Astrocyte (in vitro differentiated cells and primary cell): ENCODE measurements around the gene C1QA. TPM values are rescaled to one million over a fixed set of nuclear protein-coding genes. Genes with fewer than 3 reads are reported as not detected.

Experiments
- DNase-seq: peaks from one replicate; pipeline ENCODE4 v3.0.0-alpha.2; 2010; ENCODE audit warnings: low read depth
- FAIRE-seq: peaks from 2 replicates; lab custom pipeline; 2011; peaks lifted over from hg19 to GRCh38; lab: Jason Lieb, UNC
- H2AFZ ChIP-seq: 2 replicates; pipeline ENCODE4 v1.6.0; 2012; ENCODE audit warnings: low read depth, low read length, inconsistent platforms
- H3K27ac ChIP-seq: 2 replicates; pipeline ENCODE4 v1.5.1; 2011; ENCODE audit warnings: low read depth, low read length, inconsistent platforms
- H3K27me3 ChIP-seq: 2 replicates; pipeline ENCODE4 v1.6.0; 2011; ENCODE audit warnings: low read length, inconsistent platforms; ENCODE audit not compliant: insufficient read depth
- H3K36me3 ChIP-seq: 2 replicates; pipeline ENCODE4 v1.5.1; 2011; ENCODE audit warnings: low read length, inconsistent platforms; ENCODE audit not compliant: insufficient read depth
- H3K4me1 ChIP-seq: 2 replicates; pipeline ENCODE4 v1.5.1; 2011; ENCODE audit warnings: low read length, inconsistent platforms; ENCODE audit not compliant: insufficient read depth
- H3K4me2 ChIP-seq: 2 replicates; pipeline ENCODE4 v1.6.0; 2012; ENCODE audit warnings: low read length, inconsistent platforms
- H3K4me3 ChIP-seq: 2 replicates; pipeline ENCODE4 v1.5.1; 2011; ENCODE audit warnings: low read depth, mild to moderate bottlenecking, low read length, inconsistent platforms; ENCODE audit not compliant: insufficient read depth
- H3K79me2 ChIP-seq: 2 replicates; pipeline ENCODE4 v1.6.0; 2012; ENCODE audit warnings: mild to moderate bottlenecking, low read length, inconsistent platforms; ENCODE audit not compliant: insufficient read depth
- H3K9ac ChIP-seq: 2 replicates; pipeline ENCODE4 v1.6.0; 2012; ENCODE audit warnings: mild to moderate bottlenecking, low read length, inconsistent platforms
- H3K9me3 ChIP-seq: 2 replicates; pipeline ENCODE4 v1.5.1; 2012; ENCODE audit warnings: low read depth, mild to moderate bottlenecking, low read length, inconsistent platforms; ENCODE audit not compliant: insufficient read depth
- H4K20me1 ChIP-seq: 2 replicates; pipeline ENCODE4 v1.6.0; 2012; ENCODE audit warnings: low read length, inconsistent platforms; ENCODE audit not compliant: insufficient read depth
- H3K27ac Mint-ChIP-seq: one replicate; pipeline ENCODE4 v1.8.0; 2021; ENCODE audit warnings: mild to moderate bottlenecking, mixed read lengths; ENCODE audit not compliant: unreplicated experiment
- H3K27me3 Mint-ChIP-seq: one replicate; pipeline ENCODE4 v1.8.0; 2021; ENCODE audit warnings: low read depth, mixed read lengths; ENCODE audit not compliant: unreplicated experiment
- H3K36me3 Mint-ChIP-seq: one replicate; pipeline ENCODE4 v1.8.0; 2021; ENCODE audit warnings: low read depth, mixed read lengths; ENCODE audit not compliant: unreplicated experiment
- H3K4me1 Mint-ChIP-seq: one replicate; pipeline ENCODE4 v1.8.0; 2021; ENCODE audit warnings: low read depth, mixed read lengths; ENCODE audit not compliant: unreplicated experiment
- H3K4me3 Mint-ChIP-seq: one replicate; pipeline ENCODE4 v1.8.0; 2021; ENCODE audit warnings: mild to moderate bottlenecking, moderate library complexity, mixed read lengths; ENCODE audit not compliant: unreplicated experiment
- H3K9me3 Mint-ChIP-seq: one replicate; pipeline ENCODE4 v1.8.0; 2021; ENCODE audit warnings: mild to moderate bottlenecking, mixed read lengths; ENCODE audit not compliant: unreplicated experiment
- CTCF ChIP-seq: IDR thresholded peaks from 2 replicates; pipeline ENCODE4 v1.5.1; 2011; ENCODE audit warnings: low read depth, mild to moderate bottlenecking, inconsistent platforms, low read length, moderate library complexity; ENCODE audit not compliant: insufficient read depth
- EZH2 ChIP-seq: IDR thresholded peaks from 2 replicates; pipeline ENCODE4 v1.6.1; 2012; ENCODE audit warnings: mild to moderate bottlenecking, low read length, inconsistent platforms; ENCODE audit not compliant: insufficient read depth
- total RNA-seq: library from RNA; stranded (reverse); gene quantifications from 2 replicates; pipeline ENCODE4 v1.2.1, GENCODE V29; 2021

The C1QA gene
- total RNA-seq, 1 donor from 2014 or later, result not detected

- DNase-seq (no peak), FAIRE-seq (no peak)
- H2AFZ ChIP-seq, result no peak overlapping the region
- H3K4me2 ChIP-seq, result no peak overlapping the region
- no peak for TF ChIP-seq CTCF
- Mint-ChIP-seq H3K27ac (no peak overlapping the region), H3K27me3 (peaks cover 76% of the 10 kb centered on the region), H3K4me3 (no peak overlapping the region), H3K4me1 (no peaks in the 10 kb centered on the region), H3K9me3 (peaks cover 2% of the 10 kb centered on the region), H3K36me3 (no peaks in the 10 kb centered on the region)
- no peak overlapping the region for H3K27ac ChIP-seq
- H3K27me3 ChIP-seq, result peaks cover 57% of the 10 kb centered on the region
- no peak overlapping the region for H3K9ac ChIP-seq
- H3K4me3 ChIP-seq, result no peak overlapping the region
- no peaks in the 10 kb centered on the region for H3K36me3 ChIP-seq
- no peaks in the 10 kb centered on the region for H4K20me1 ChIP-seq
- no peaks in the 10 kb centered on the region for H3K79me2 ChIP-seq
- no peaks in the 10 kb centered on the region for H3K9me3 ChIP-seq
- H3K4me1 ChIP-seq, result no peaks in the 10 kb centered on the region
Measured at GRCh38 chr1:22615886-22616285, 20.5 kb upstream of the C1QA start.

DNA sequence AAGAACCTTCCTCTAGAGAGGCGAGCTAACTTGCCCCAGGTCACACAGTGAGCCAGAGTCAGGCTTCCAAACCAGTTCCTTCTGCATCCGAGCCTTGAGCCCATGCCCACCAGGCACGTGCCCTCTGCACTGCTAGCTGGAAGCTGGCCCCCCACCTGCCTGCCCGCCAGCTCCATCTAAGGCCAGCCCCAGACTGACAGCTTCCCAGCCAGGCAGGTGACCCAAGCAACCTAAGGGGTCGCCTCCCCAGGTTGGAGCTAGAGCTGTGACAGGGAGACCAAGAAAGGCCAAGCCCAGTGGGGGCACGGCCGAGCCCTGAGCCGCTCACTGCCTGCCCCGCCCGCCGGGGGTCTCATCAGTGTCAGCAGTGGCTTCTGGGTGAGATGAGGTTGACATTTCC, 19.9 kb upstream of the C1QA start:
- no peak for TF ChIP-seq EZH2
- no peak for TF ChIP-seq CTCF
- Mint-ChIP-seq H3K4me1 (no peaks in the 10 kb centered on the region), H3K27me3 (peaks cover 78% of the 10 kb centered on the region), H3K9me3 (peaks cover 2% of the 10 kb centered on the region), H3K4me3 (no peak overlapping the region), H3K27ac (no peak overlapping the region), H3K36me3 (no peaks in the 10 kb centered on the region)
- Histone ChIP-seq H3K36me3 (no peaks in the 10 kb centered on the region), H3K4me3 (no peak overlapping the region), H3K27me3 (peaks cover 57% of the 10 kb centered on the region), H2AFZ (no peak overlapping the region), H4K20me1 (no peaks in the 10 kb centered on the region), H3K79me2 (no peaks in the 10 kb centered on the region), H3K9ac (no peak overlapping the region), H3K27ac (no peak overlapping the region), H3K9me3 (no peaks in the 10 kb centered on the region), H3K4me2 (no peak overlapping the region), H3K4me1 (no peaks in the 10 kb centered on the region)
- FAIRE-seq (no peak), DNase-seq (no peak)

DNA sequence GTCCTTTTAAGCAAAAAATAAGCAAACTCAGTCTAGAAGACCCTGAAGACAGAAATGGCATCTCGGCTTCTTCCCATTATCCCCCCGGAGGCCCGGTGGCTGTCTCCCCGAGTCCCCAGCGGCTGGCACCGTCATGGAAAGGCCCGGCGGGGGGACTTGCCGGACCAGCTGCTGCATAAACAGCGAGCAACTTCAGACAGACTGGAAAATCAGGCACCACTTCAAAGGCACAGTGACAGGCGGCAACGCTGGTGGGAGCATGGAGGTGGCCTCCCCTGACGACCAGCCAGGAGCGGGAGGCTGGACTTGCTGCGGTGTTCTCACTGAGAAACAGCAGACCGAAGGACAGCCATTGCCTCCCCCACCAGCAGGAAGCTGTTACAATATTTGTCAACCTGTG, 18.4 kb upstream of the C1QA start:
- DNase-seq, result no peak
- no peak overlapping the region for H3K27ac Mint-ChIP-seq
- Histone ChIP-seq H3K9ac (no peak overlapping the region), H3K79me2 (no peaks in the 10 kb centered on the region), H2AFZ (no peak overlapping the region), H3K4me3 (no peak overlapping the region), H3K9me3 (no peaks in the 10 kb centered on the region), H3K4me2 (no peak overlapping the region), H3K36me3 (no peaks in the 10 kb centered on the region), H4K20me1 (no peaks in the 10 kb centered on the region), H3K27me3 (peaks cover 63% of the 10 kb centered on the region), H3K4me1 (no peaks in the 10 kb centered on the region), H3K27ac (no peak overlapping the region)
- no peaks in the 10 kb centered on the region for H3K4me1 Mint-ChIP-seq
- peaks cover 75% of the 10 kb centered on the region for H3K27me3 Mint-ChIP-seq
- peak; percentile 36 for TF ChIP-seq EZH2
- no peak for TF ChIP-seq CTCF
- no peak overlapping the region for H3K4me3 Mint-ChIP-seq
- FAIRE-seq, result no peak
- H3K9me3 Mint-ChIP-seq, result peaks cover 1% of the 10 kb centered on the region
- no peaks in the 10 kb centered on the region for H3K36me3 Mint-ChIP-seq
